HK-2 (cell line): Measurements from ENCODE around the gene STX16.

Experiments used
- DNase-seq: peaks from one replicate; pipeline ENCODE4 v3.0.0-alpha.2; 2018; ENCODE audit not compliant: unreplicated experiment

STX16 gene

DNA sequence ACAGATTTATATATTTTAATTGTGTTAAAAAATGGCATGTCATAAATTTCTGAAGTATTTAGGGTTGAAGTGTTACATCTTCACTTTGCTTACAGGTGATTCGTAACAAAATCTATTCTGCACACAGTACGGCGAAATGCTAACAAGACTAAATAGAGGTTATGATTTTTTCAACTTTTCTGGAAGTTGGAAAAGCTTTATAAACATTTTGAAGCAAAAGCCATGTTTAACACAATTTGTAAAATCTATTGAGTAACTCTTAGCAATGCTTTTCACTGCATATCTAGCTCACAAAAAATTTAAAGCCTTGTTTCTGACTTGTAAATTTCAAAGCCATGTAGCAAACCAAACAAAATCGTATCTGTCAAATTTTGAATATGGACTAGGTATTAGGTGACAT, 3.3 kb downstream of the STX16 start:
- DNase-seq, result no peak

DNA sequence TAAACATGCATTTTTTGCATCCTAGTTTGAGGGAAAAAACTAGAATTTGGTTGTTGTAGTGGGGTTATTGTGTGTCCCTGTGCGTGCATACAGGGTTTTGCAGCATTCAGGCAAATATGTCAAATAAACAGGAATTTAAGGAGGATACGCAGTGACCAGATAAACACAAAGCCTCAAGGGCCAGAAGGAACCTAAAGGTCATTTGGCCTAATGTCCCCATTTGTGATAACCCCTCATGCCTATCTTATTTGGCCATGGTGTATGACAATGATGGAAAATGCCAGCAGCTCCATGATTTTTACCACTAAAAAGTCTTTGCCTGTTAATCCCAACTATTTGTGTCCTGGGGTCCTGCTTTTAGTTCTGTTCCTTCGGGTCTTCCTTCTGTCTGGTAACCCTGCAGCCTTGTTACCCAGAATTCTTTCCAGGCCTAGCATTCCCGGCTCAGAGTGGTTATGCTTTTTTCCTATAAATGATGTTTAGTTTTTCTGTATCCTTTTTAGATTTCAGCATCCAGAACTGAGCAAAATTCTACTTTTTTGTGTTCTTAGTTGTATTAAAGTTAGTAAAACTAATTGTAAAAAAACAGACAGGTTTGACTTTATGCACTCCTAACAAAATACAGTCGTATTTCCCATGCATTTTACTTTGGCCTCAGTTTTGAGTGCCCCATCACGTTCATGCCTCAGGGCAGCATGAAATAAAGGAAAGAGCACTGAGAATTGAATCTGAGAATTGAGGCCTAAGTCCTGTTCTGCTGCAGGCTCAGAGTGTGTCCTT, 4.4 kb downstream of the STX16 start:
- DNase-seq, result no peak

DNA sequence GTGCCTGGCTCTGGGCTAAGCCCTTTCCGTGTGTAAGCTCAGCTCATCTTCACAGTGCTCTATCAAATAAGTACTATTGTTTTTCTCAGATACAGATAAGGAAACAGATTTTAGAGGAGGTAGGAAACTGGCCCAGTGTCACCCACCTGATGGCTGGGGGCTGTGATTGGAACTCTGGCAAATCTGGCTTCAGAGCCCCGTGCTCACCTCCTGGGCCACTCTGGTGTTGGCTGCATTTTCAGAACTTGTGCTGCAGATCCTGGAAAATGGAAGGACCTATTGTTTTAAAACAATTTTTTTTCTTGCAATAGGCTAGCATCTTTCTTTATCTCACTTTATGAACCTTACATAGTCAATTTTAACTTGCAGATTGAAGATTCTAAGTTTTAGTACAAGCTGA, 5.7 kb downstream of the STX16 start:
- no peak for DNase-seq

DNA sequence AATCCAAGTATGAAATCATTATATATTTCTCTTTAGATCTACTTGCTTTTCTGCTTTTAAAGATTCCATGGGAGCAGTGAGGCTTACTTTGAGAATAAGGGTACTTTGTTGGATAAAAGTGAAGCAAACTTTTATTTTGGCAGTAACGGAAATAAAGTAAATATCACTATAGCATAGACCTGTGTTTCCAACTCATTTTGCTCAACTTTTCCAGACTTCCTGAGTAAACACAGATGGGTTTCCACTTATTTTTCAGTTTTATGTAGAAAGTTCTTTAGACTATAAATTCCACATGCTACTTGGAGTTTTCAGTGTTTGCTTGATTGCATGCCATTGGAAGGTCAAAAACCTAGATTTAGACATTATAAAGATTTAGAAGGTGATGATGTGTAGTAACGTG, 6.2 kb downstream of the STX16 start:
- DNase-seq, result no peak

DNA sequence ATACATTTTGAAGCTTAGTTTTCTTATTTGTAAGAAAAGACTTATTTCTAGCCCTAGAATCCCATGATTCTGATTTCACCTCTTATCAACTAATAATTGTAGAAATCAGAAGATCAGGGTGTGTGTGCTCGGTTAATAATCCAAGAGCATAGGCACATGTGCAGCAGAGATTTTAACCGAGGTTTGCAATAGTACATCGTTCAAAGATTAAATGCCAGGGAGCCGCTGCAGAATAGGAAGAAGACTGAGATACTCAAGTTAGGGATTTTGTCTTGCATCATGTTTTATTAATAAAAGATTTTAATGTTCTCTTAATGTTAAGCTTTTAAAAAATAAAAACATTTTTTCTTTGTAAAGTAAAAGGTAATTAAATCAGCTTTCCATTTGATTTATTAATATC, 6.9 kb downstream of the STX16 start:
- DNase-seq, result no peak

DNA sequence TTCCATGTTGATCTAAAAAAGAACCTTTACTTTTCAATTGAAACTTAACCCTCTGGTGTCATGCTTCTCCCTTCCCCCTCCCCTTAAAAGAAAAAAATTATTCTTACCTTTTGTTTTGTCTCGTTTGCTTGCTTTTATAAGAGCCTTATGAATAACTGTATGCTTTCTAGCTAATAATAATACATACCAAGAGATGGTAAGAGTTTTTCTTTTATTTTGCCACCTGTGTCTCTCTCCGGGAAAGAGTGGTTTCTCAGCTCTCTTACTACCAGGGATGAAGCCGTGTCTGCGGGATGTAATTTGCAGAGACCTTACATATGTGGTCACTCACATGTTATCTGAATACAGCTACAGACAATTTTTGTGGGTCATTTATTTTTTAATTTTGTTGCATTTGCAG, 7.7 kb downstream of the STX16 start:
- DNase-seq, result no peak

DNA sequence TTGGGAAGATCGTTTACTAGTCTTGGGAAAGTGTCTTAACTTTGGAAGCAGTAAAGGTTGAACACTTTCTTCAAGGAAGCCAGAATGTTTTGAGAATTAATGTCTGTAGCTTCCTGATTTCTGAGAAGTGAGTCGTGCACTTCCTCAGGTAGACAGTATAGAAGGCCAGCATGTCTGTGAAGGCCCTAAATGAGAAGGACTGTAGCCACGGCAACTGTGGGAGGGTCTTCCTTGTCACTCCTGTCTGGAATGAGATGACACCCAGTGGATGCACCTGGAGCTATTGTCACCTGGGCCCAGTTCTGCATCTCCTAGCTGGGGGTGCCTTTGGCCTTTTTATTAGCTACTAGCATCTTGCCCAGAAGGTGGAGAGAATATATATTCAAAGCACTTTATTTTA, 8.8 kb downstream of the STX16 start:
- DNase-seq, result peak; percentile 41

DNA sequence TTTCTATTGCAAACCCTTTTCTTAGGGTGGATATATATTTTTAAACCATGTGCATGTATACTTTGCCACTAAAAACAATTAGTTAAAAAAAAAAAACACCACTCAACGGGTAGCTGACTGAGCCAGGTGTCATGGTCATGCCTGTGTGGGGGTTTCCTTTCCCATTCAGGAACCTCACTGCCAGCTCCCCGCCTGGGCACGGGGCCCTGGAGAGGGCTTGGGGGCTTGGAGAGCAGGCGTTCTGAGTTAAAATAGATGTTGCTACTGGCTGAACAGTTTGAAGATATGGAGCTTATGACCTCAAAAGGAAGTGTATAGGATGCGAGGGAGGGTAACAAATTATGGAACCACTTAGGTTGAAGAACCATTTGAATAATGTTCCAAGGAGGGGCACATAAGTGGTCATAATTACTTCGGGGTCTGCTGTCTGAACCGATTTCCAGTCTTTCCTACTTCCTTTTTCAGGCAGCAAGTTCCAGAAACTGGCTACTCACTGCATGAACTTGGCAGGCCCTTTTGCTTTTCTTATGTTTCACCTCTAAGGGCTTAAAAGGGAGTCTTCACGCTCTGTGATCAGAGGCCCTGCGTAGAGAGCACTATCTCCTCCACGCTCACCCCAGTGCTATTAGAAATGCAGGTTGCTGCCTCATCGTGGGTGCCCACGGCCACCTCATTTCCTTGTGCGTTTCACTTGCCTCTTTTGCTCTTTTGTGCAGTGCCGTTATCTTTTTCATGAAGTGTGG, 9.9 kb downstream of the STX16 start:
- DNase-seq, result no peak

DNA sequence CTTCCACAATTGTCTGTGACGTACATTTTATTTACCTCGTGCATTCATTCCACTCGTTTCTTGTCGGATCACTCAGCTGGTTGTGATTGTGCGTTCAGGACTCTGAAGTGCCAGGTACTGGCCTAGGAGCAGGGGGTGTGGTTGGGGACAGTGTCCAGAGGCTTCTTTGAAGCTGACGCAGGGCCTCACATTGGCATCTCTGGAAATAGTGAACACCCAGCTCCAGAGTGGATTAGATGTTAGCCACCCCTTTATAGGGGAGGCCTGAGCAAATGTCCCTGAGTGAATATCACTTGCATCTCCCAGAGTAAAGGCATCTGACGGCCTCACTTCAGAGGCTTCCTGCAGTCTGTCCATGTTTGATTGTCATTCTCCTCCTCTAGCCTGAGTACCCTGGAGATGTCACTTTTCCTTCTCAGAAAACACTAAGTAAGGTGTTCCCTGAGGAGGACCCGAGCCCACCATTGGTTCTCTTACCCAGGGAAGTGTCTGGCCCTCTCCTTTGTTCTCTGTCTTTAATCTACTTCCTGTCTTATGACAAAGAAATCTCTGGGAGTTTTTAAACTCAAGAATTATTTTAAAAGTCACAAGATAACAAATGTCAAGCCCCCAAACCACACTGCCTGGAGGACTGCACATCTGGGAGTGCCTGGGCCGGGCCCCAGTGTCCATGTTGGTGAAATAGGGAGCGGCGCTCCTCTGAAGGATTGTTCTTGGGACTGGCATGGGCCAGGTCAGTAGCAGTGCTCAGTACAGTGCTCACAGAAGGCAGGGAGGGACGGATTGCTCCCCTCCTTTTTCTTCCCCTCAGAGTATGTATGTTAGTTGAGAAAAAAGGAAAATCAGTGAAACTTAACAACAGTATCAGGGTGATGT, 10.8 kb downstream of the STX16 start:
- no peak for DNase-seq

DNA sequence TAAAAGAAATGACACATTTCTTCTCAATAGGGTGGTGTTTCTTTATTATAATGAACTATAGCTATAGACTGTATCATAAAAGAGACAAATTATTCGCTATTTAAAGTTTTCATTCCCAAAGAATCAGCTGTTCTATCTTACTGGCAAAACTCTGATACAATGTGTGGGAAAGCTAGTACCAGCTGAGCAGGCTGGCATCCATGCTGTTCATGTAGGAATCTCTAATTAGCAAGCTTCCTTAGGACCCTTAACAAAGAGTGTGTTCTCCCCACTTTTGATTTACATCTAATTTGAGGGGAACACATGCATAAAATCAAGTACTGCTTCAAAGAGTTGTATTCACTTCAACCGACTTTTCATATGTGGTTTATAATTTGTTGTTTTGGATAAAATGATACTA, 13.2 kb downstream of the STX16 start:
- no peak for DNase-seq

GRCh38 chr20:58664883-58665282, 13.8 kb downstream of the STX16 start:
- no peak for DNase-seq

GRCh38 chr20:58665606-58666005, 14.5 kb downstream of the STX16 start:
- peak; percentile 94 for DNase-seq

- no peak for DNase-seq
Observed at GRCh38 chr20:58666702-58667101, 15.6 kb downstream of the STX16 start.

- DNase-seq, result no peak
Observed at GRCh38 chr20:58667975-58668374, 16.9 kb downstream of the STX16 start.

- DNase-seq, result no peak
Observed at GRCh38 chr20:58668901-58669286, 17.8 kb downstream of the STX16 start.

- no peak for DNase-seq
Observed at GRCh38 chr20:58669287-58670006, 18.4 kb downstream of the STX16 start.

DNA sequence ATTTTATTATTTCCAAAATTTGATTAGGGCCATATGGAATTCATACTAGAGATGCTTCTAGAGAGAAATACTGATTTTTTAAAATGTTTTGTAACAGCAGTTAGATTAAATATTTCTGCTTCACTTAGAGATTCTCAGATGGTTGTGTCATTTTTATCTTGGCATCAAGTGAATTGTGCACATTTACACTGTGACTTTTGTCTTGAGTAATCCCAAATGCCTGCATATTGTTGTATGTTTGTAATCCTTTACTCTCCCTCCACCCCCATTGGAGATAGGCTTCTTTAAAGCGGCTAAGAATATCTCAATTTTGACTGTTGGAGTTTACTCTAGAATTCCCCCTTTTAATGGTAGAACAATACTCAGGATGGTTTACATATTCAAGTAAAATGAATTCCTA, 19.0 kb downstream of the STX16 start:
- no peak for DNase-seq

DNA sequence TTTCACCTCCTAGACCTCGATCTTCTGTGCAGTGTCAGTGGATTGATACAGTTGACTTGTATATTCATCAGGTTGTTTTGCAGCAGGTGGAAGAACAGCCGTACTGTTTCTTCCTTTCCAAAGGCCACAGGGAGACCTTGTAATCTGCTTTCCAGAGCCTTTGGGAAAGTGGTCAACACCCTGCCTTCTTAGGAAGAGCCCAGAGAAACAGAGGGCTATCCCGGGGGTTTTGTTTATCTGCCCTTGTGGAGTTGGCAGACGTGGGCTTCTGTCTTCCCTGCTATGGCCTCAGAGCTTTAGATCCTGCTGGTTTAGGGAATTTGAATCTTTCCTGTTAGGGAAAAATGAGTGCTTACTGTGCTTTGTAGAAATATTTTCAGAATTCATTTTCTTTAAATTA, 19.6 kb downstream of the STX16 start:
- DNase-seq, result no peak

DNA sequence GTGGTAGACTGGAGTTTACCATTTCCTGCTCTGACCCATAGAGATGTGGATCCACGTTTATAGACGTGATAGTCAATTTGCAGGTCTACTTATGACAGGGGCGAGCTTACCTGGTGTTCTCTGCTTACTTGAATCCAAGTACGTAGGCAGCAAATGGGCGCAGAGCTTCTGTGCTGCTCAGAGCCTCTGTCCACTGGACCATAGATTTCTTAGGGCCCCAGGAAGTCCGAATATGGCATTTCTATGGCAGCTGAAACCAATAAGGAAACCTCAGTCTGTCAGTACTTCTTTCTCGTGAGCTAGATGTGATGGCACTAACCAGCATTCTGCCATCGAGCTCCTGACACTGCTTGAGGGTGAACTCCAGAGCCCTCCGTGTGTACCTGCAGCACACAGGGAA, 22.0 kb downstream of the STX16 start:
- DNase-seq, result no peak

- no peak for DNase-seq
Observed at GRCh38 chr20:58675146-58675584, 24.1 kb downstream of the STX16 start.

DNA sequence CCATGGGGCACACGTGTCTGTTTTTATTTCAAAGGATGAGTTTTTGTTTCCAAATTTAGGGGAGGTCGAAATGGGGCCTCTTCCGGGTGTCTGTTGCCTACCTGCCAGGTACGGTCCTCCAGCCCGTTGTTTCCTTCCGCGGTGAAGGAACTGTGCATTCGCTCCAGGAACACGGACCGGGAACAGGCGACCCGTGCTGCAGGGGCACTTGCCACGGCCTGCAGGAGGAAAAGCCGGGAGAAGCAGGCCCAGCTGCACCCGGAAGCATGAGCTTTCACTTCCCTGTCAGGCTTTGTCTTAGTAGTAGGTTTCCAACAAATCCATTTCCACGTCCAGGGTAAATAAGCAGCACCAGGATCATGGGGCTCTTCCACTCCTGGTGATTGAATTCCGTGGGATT, 24.6 kb downstream of the STX16 start:
- DNase-seq, result no peak

DNA sequence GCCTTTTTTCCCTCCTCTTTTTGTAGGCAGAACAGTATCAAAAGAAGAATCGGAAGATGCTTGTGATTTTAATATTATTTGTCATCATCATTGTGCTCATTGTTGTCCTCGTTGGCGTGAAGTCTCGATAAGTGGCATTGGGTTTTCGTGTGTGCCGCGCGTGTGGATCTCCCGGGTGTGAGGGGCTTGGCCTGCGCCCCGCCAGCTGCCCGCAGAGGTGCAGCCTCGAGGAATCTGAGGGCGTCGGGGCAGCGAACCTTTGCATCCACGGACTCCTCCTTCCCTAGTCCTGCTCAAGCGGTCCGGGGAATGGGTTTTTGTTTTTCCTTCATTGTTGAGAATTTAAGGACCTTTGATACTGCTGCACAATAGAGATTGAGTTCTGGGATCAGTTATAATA, 25.1 kb downstream of the STX16 start:
- DNase-seq, result no peak
